Transverse colon (tissue), 3 donors: ENCODE results near the gene KIN.

ENCODE experiments used
- CTCF ChIP-seq, 5 experiments: fragments of 200-600 bp in 3 of 5; fragments of 450-650 bp in 2 of 5; sonication (generic) in 3 of 5; IDR thresholded peaks; 1 replicate in 2 of 5; 2 replicates in 3 of 5; pipeline ENCODE4 v1.5.1; 2016 to 2017; ENCODE audit warnings: antibody characterized with exemption in 5 of 5, inconsistent platforms in 3 of 5, mild to moderate bottlenecking in 2 of 5, moderate library complexity in 1 of 5
- EP300 ChIP-seq: sonication (generic); formaldehyde crosslinking; IDR thresholded peaks from one replicate; pipeline ENCODE4 v1.6.1; 2017; ENCODE audit warnings: antibody characterized with exemption, low read depth
- POLR2A ChIP-seq: fragments of 450-650 bp; IDR thresholded peaks from one replicate; pipeline ENCODE4 v1.6.1; 2016; ENCODE audit warnings: antibody characterized with exemption, mild to moderate bottlenecking, moderate library complexity

GRCh38 chr10:7794251-7795026 lies 6.6 kb upstream of the KIN start:
- TF ChIP-seq CTCF (IDR thresholded peaks at IDR 0.05) (no peak), POLR2A (no peak), EP300 (no peak)
